ENCODE results near the gene GREB1L.
"Not testable (repeated sequence)": the region's sequence is repeated elsewhere in the genome, so short reads cannot be mapped to it uniquely, and the experiment has no call there.

GREB1L gene

GRCh38 chr18:21307578-21307977 lies 65.5 kb downstream of the GREB1L start:
- ATAC-seq (no peak), DNase-seq (no peak)

- no peak for DNase-seq
- no peak for ATAC-seq
Measured at GRCh38 chr18:21309248-21309647, 67.2 kb downstream of the GREB1L start.

- not testable (repeated sequence) for DNase-seq, ATAC-seq
Measured at GRCh38 chr18:21311980-21312379, 69.9 kb downstream of the GREB1L start.

GRCh38 chr18:21313576-21313975 lies 71.5 kb downstream of the GREB1L start:
- ATAC-seq (no peak), DNase-seq (no peak)

GRCh38 chr18:21314724-21315123 lies 72.7 kb downstream of the GREB1L start:
- DNase-seq: no peak
- ATAC-seq: no peak

GRCh38 chr18:21315126-21315525 lies 73.1 kb downstream of the GREB1L start:
- DNase-seq, ATAC-seq: not testable (repeated sequence)

- ATAC-seq: no peak
- no peak for DNase-seq
Measured at GRCh38 chr18:21315741-21316197, 73.7 kb downstream of the GREB1L start.

- DNase-seq (no peak), ATAC-seq (no peak)
Measured at GRCh38 chr18:21316296-21316695, 74.3 kb downstream of the GREB1L start.

- DNase-seq (no peak), ATAC-seq (no peak)
Measured at GRCh38 chr18:21321711-21322110, 79.7 kb downstream of the GREB1L start.

GRCh38 chr18:21327101-21327500 lies 85.1 kb downstream of the GREB1L start:
- ATAC-seq (no peak), DNase-seq (no peak)

- ATAC-seq: no peak
- no peak for DNase-seq
Measured at GRCh38 chr18:21330122-21330701, 88.2 kb downstream of the GREB1L start.

GRCh38 chr18:21331065-21331464 lies 89.0 kb downstream of the GREB1L start:
- ATAC-seq: no peak
- DNase-seq: no peak

- no peak for ATAC-seq
- no peak for DNase-seq
Measured at GRCh38 chr18:21335927-21336488, 94.0 kb downstream of the GREB1L start.

- ATAC-seq: no peak
Measured at GRCh38 chr18:21336846-21337245, 94.8 kb downstream of the GREB1L start.

GRCh38 chr18:21341141-21341540 lies 99.1 kb downstream of the GREB1L start:
- ATAC-seq (no peak), DNase-seq (no peak)

More at GRCh38 chr18:21336846-21337245, 94.8 kb downstream of the GREB1L start:
- DNase-seq: no peak

GRCh38 chr18:21342372-21342771 lies 100.3 kb downstream of the GREB1L start:
- ATAC-seq (no peak), DNase-seq (no peak)

- no peak for ATAC-seq
- DNase-seq: no peak
Measured at GRCh38 chr18:21344860-21345259, 102.8 kb downstream of the GREB1L start.

- no peak for DNase-seq
- ATAC-seq: no peak
Measured at GRCh38 chr18:21345840-21346239, 103.8 kb downstream of the GREB1L start.

- DNase-seq: no peak
Measured at GRCh38 chr18:21359746-21360145, 117.7 kb downstream of the GREB1L start.

GRCh38 chr18:21361307-21361880 lies 119.4 kb downstream of the GREB1L start:
- ATAC-seq: no peak
- no peak for DNase-seq

More at GRCh38 chr18:21359746-21360145, 117.7 kb downstream of the GREB1L start:
- ATAC-seq: no peak

- no peak for ATAC-seq
- DNase-seq: no peak
Measured at GRCh38 chr18:21362831-21363230, 120.8 kb downstream of the GREB1L start.

GRCh38 chr18:21363348-21363747 lies 121.3 kb downstream of the GREB1L start:
- no peak for DNase-seq
- no peak for ATAC-seq

- DNase-seq (no peak), ATAC-seq (no peak)
Measured at GRCh38 chr18:21364471-21364870, 122.4 kb downstream of the GREB1L start.

GRCh38 chr18:21366896-21367295 lies 124.9 kb downstream of the GREB1L start:
- no peak for DNase-seq
- ATAC-seq: no peak
